ENCODE data around the gene MACROD1. TPM values are rescaled to one million over a fixed set of nuclear protein-coding genes. Genes with fewer than 3 reads are reported as not detected.

MACROD1 gene
- total and polyA plus RNA-seq, 10 donors, result 5.1 to 20.3 (median 7.8) TPM

DNA sequence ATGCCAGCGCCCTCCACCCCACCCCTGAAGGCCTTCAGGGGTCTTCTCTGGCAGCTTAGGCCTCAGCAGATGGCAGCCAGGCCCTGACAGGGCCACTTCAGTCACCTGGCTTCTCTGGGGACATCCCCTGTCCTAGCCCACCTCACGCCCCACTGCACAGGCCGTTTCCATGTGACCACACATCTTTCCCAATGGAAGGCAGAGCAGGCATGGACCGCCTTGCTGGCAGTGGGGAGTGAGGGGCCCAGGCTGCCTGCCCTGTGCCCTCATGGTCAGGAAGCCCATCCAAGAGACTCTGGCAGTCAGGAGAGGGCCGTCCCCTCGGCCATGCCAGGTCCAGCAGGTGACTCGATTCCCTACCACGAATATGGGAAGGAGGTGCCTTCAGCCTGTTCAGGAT is 25.8 kb downstream of the MACROD1 start:
- Histone ChIP-seq H3K36me3 (no peaks in the 10 kb centered on the region), H3K4me3 (no peak overlapping the region), H3K27me3 (replicated peaks in 1 of 7) (no peaks in the 10 kb centered on the region), H3K9me3 (no peaks in the 10 kb centered on the region), H3K27ac (no peak overlapping the region), H3K4me1 (peaks cover 0 to 17% (median 2%) of the 10 kb centered on the region in 6 donors)
- intact Hi-C loops (cut with DNase I; ENCODE audit: low total_unique reads), result no loop called here
- DNase-seq, result no peak
- TF ChIP-seq POLR2A (IDR thresholded peaks at IDR 0.05) (no peak), POLR2AphosphoS5 (IDR thresholded peaks at IDR 0.05) (no peak), CTCF (IDR thresholded peaks at IDR 0.05 in 8 of 11, conservative IDR thresholded peaks at IDR 0.05 in 3 of 11) (no peak)
- 75 to 96% (median 87%) methylated on average over 6 to 8 of the region's 8 CpGs for WGBS, 5 donors

GRCh38 chr11:64139049-64139448 is 26.9 kb downstream of the MACROD1 start:
- H3K4me3 ChIP-seq, result no peak overlapping the region
- no peak for DNase-seq
- H3K36me3 ChIP-seq, result no peaks in the 10 kb centered on the region
- 84 to 93% (median 92%) methylated on average over 9 to 15 of the region's 15 CpGs for WGBS, 5 donors
- H3K27ac ChIP-seq, result no peak overlapping the region
- intact Hi-C loops (cut with DNase I; ENCODE audit: low total_unique reads), result no loop called here
- peaks cover 0 to 17% (median 2%) of the 10 kb centered on the region in 6 donors for H3K4me1 ChIP-seq
- TF ChIP-seq POLR2A (IDR thresholded peaks at IDR 0.05) (no peak), CTCF (IDR thresholded peaks at IDR 0.05 in 8 of 11, conservative IDR thresholded peaks at IDR 0.05 in 3 of 11) (no peak), POLR2AphosphoS5 (IDR thresholded peaks at IDR 0.05) (no peak)
- no peaks in the 10 kb centered on the region for H3K27me3 ChIP-seq (replicated peaks in 1 of 7)
- no peaks in the 10 kb centered on the region for H3K9me3 ChIP-seq

DNA sequence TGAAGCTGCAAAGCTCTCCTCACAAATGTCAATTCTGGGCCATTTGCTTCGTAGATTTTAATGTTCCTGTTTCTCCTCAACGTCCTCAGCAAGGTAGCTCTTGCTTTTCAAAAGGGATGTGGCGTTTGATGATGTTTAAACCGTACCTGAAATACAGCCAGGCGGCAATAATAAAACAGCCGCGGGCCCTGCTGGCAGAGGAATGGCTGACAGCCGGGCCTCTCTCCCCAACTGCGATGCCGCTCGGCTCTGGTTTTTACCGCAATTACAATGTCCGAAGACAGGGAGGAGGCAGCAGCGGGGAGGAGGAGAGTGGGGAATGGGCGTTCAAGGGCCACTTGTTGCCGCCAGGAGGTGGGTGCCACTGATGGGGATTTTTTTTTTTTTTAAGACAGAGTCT is 27.5 kb downstream of the MACROD1 start:
- intact Hi-C loops (cut with DNase I; ENCODE audit: low total_unique reads), result no loop called here
- DNase-seq, result no peak
- Histone ChIP-seq H3K27me3 (replicated peaks in 1 of 7) (no peaks in the 10 kb centered on the region), H3K4me3 (no peak overlapping the region), H3K27ac (no peak overlapping the region), H3K36me3 (no peaks in the 10 kb centered on the region), H3K4me1 (peaks cover 0 to 10% (median 2%) of the 10 kb centered on the region in 6 donors), H3K9me3 (no peaks in the 10 kb centered on the region)
- no peak for TF ChIP-seq POLR2A (IDR thresholded peaks at IDR 0.05)
- no peak for TF ChIP-seq CTCF (IDR thresholded peaks at IDR 0.05 in 8 of 11, conservative IDR thresholded peaks at IDR 0.05 in 3 of 11)
- 89 to 93% (median 92%) methylated on average over 16 of the region's 16 CpGs for WGBS, 5 donors

DNA sequence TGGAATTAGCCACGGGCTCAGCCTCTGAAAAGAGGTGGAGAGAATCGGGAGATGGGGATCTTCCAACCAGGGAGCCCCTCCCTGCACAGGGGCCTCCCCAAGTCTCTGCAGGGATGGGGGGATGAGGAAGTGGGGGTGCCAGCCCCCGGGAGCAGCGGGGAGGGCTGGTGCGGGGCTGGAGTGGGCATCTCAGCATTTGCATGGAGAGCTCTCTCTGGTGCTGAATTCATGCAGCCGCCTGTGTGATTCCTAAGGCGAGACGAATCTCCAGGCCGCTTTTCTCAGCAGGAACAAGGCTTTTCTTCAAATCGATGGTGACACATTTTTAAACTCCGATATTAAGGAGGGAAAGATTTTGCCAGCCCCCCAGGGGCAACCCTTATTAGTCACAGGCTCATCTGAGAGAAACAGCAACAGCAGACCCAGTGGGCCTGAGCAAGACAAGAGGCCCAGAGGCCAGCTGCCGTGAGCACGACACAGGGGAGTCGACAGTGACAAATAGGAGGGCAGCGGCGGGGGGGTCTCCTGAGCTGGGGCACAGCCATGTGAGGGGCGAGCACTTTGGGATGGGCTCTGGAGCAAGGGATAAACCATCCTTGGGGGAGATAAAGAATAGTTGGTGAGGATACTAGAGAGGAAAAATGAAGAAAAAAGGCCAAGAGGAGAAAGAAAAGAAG is 29.0 kb downstream of the MACROD1 start:
- H3K9me3 ChIP-seq, result no peaks in the 10 kb centered on the region
- 84 to 90% (median 86%) methylated on average over 17 of the region's 17 CpGs for WGBS, 5 donors
- H3K4me3 ChIP-seq, result no peak overlapping the region
- no peaks in the 10 kb centered on the region for H3K36me3 ChIP-seq
- no peaks in the 10 kb centered on the region for H3K27me3 ChIP-seq (replicated peaks in 1 of 7)
- H3K4me1 ChIP-seq, result peaks cover 0 to 6% (median 0%) of the 10 kb centered on the region in 6 donors
- DNase-seq, result no peak
- intact Hi-C loops (cut with DNase I; ENCODE audit: low total_unique reads), result no loop called here
- no peak overlapping the region for H3K27ac ChIP-seq
- TF ChIP-seq POLR2AphosphoS5 (IDR thresholded peaks at IDR 0.05) (no peak), POLR2A (IDR thresholded peaks at IDR 0.05) (no peak), CTCF (IDR thresholded peaks at IDR 0.05 in 8 of 11, conservative IDR thresholded peaks at IDR 0.05 in 3 of 11) (no peak)

Data from spleen (tissue), 11 donors.